PC-9 (cell line): ENCODE results near the gene ABCD2. TPM values are rescaled to one million over a fixed set of nuclear protein-coding genes. Genes with fewer than 3 reads are reported as not detected.

Source experiments
- BruUV-seq: library from RNA; stranded (reverse); fragments of 400-500 nt; replicated peaks from 2 replicates; lab custom pipeline; 2021; lab: Mats Ljungman, UMichigan
- CTCF ChIA-PET: fragments of 300-600 bp; sonication (Branson Sonifier 250); formaldehyde crosslinking; loops from one replicate; lab custom pipeline; 2022; ENCODE audit warnings: antibody characterized with exemption; lab: Charles Lee
- POLR2A ChIA-PET: fragments of 300-600 bp; sonication (Branson Sonifier 250); formaldehyde crosslinking; loops from one replicate; lab custom pipeline; 2022; ENCODE audit warnings: antibody characterized with exemption; ENCODE audit not compliant: unreplicated experiment; lab: Charles Lee
- DNase-seq, 2 experiments: peaks; one replicate each; pipeline versions ENCODE4 v3.0.0 to v3.0.0-alpha.2; 2015 to 2022; ENCODE audit warnings: mixed read lengths in 1 of 2
- H2AFZ ChIP-seq: fragments of 200-600 bp; sonication (generic); 2 replicates; pipeline ENCODE4 v1.8.1; 2017; ENCODE audit warnings: antibody characterized with exemption
- H3F3A ChIP-seq: fragments of 200-600 bp; sonication (generic); 2 replicates; pipeline ENCODE4 v1.8.1; 2017; ENCODE audit warnings: antibody characterized with exemption, mild to moderate bottlenecking, low read depth; ENCODE audit not compliant: insufficient read depth
- H3K27ac ChIP-seq: fragments of 200-600 bp; sonication (generic); 2 replicates; pipeline ENCODE4 v1.6.1; 2016; ENCODE audit warnings: mixed run types
- H3K27me3 ChIP-seq: fragments of 200-600 bp; sonication (generic); 2 replicates; pipeline ENCODE4 v1.6.1; 2016; ENCODE audit warnings: low read depth, mixed run types; ENCODE audit not compliant: insufficient read depth
- H3K36me3 ChIP-seq: fragments of 200-600 bp; sonication (generic); 2 replicates; pipeline ENCODE4 v1.6.1; 2016; ENCODE audit warnings: low read depth, mixed run types
- H3K4me1 ChIP-seq: fragments of 200-600 bp; sonication (generic); replicated peaks from 2 replicates; pipeline ENCODE4 v1.6.1; 2016; ENCODE audit warnings: mixed run types; ENCODE audit not compliant: insufficient read depth
- H3K4me2 ChIP-seq: fragments of 200-600 bp; sonication (generic); 2 replicates; pipeline ENCODE4 v1.6.1; 2017; ENCODE audit warnings: mixed run types
- H3K4me3 ChIP-seq: fragments of 200-600 bp; sonication (generic); 2 replicates; pipeline ENCODE4 v1.6.1; 2016; ENCODE audit warnings: mixed run types
- H3K79me2 ChIP-seq: fragments of 200-600 bp; sonication (generic); 2 replicates; pipeline ENCODE4 v1.6.1; 2017; ENCODE audit warnings: low read depth, mixed run types
- H3K9me2 ChIP-seq: fragments of 200-600 bp; sonication (generic); 2 replicates; pipeline ENCODE4 v1.8.1; 2017; ENCODE audit warnings: mild to moderate bottlenecking; ENCODE audit not compliant: insufficient read depth
- H3K9me3 ChIP-seq: fragments of 200-600 bp; sonication (generic); 2 replicates; pipeline ENCODE4 v1.8.1; 2016; ENCODE audit warnings: low read depth; ENCODE audit not compliant: insufficient read depth
- H4K20me1 ChIP-seq: fragments of 200-600 bp; sonication (generic); 2 replicates; pipeline ENCODE4 v1.8.1; 2017; ENCODE audit not compliant: insufficient read depth
- EZH2 ChIP-seq: fragments of 200-600 bp; sonication (generic); IDR thresholded peaks from 2 replicates; pipeline ENCODE4 v1.8.0; 2017; ENCODE audit warnings: antibody characterized with exemption, low read depth
- intact Hi-C: fragments of 100-400 bp; cut with micrococcal nuclease; formaldehyde crosslinking; loops from one replicate; pipeline ENCODE4 v1.10.0; 2022; ENCODE audit not compliant: unreplicated experiment
- total RNA-seq: library from RNA; stranded (reverse); gene quantifications from 2 replicates; pipeline ENCODE4 v1.2.3, GENCODE V29; 2021
- TF ChIP-seq, protein P1 (sequence below): fragments of 200-600 bp; sonication (generic); conservative IDR thresholded peaks from 2 replicates; pipeline ENCODE4 v1.6.1; 2017; ENCODE audit warnings: mixed run types, antibody characterized with exemption, mild to moderate bottlenecking, moderate library complexity

Gene ABCD2
- total RNA-seq, 1 experiment from 2014 or later, result not detected

DNA sequence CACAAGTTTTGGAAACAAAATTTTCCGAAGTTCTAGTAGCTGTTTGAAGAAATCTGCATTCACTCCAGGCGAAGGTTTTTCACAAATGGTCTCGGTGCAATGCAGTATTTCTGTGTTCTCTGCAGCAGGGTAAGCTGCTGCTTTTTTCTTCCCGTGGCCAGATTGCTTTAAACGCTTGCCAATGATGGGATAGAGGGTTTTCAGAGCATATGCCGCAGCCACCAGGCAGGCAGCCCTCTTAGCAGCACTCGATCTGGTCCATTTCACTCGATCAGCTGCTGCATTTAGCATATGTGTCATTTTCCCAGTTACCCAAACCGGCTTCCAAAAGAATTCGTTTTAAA is 315 bp downstream of the ABCD2 start:
- ChIA-PET POLR2A (interaction anchor here (0.6 kb wide), 2 partner anchors 106 to 210 kb away, joined by 3 to 12 read pairs; no protein-coding TSS in a partner anchor), CTCF (interaction anchor here (0.5 to 1.4 kb wide), 4 partner anchors 14 to 760 kb away, joined by 3 to 4 read pairs (median 3); no protein-coding TSS in a partner anchor)
- no peak for DNase-seq
- BruUV-seq, result no TSS peak
- Histone ChIP-seq H3K79me2 (no peaks in the 10 kb centered on the region), H3F3A (no peaks in the 10 kb centered on the region), H3K9me2 (no peaks in the 10 kb centered on the region), H3K27me3 (no peaks in the 10 kb centered on the region), H3K9me3 (no peaks in the 10 kb centered on the region), H2AFZ (peak overlapping the region; percentile 89), H3K27ac (no peak overlapping the region), H3K36me3 (no peaks in the 10 kb centered on the region), H4K20me1 (no peaks in the 10 kb centered on the region), H3K4me1 (no peaks in the 10 kb centered on the region; the same call in 1 of the 2 replicates), H3K4me3 (no peak overlapping the region), H3K4me2 (peak overlapping the region; percentile 85)
- no peak for TF ChIP-seq EZH2
- TF ChIP-seq, protein P1, sequence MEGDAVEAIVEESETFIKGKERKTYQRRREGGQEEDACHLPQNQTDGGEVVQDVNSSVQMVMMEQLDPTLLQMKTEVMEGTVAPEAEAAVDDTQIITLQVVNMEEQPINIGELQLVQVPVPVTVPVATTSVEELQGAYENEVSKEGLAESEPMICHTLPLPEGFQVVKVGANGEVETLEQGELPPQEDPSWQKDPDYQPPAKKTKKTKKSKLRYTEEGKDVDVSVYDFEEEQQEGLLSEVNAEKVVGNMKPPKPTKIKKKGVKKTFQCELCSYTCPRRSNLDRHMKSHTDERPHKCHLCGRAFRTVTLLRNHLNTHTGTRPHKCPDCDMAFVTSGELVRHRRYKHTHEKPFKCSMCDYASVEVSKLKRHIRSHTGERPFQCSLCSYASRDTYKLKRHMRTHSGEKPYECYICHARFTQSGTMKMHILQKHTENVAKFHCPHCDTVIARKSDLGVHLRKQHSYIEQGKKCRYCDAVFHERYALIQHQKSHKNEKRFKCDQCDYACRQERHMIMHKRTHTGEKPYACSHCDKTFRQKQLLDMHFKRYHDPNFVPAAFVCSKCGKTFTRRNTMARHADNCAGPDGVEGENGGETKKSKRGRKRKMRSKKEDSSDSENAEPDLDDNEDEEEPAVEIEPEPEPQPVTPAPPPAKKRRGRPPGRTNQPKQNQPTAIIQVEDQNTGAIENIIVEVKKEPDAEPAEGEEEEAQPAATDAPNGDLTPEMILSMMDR, result no peak
- intact Hi-C loops, result no loop called here

DNA sequence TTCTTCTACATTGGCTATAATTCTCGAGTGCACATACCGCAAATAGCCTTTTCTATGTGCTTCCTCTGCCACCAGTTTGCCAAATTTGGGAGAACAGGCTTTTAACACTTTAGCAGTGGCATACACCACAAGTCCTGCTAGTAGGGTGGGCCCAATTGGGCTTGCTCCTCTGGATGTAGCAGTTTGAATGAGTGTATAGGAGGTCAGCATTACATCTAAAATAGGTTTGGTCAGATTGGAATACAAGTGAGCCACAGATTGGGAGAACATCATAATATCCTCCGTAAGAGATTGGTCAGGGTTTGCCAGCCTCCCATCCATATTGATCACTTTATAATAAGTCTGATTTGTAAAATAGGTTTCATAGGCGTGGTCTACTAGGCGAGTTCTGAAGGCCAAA is 902 bp downstream of the ABCD2 start:
- Histone ChIP-seq H4K20me1 (no peaks in the 10 kb centered on the region), H3K79me2 (no peaks in the 10 kb centered on the region), H3K9me3 (no peaks in the 10 kb centered on the region), H3K9me2 (no peaks in the 10 kb centered on the region), H2AFZ (no peak overlapping the region), H3K36me3 (no peaks in the 10 kb centered on the region), H3K4me2 (no peak overlapping the region), H3F3A (no peaks in the 10 kb centered on the region), H3K4me1 (no peaks in the 10 kb centered on the region; the same call in 1 of the 2 replicates), H3K27me3 (no peaks in the 10 kb centered on the region), H3K4me3 (no peak overlapping the region), H3K27ac (no peak overlapping the region)
- intact Hi-C loops, result no loop called here
- CTCF ChIA-PET, result interaction anchor here (1.4 kb wide), 1 partner anchor 14 kb away, joined by 4 read pairs; no protein-coding TSS in a partner anchor
- TF ChIP-seq, protein P1, result no peak
- no peak for TF ChIP-seq EZH2
- POLR2A ChIA-PET, result no interaction called here
- BruUV-seq, result no TSS peak
- DNase-seq, result no peak

DNA sequence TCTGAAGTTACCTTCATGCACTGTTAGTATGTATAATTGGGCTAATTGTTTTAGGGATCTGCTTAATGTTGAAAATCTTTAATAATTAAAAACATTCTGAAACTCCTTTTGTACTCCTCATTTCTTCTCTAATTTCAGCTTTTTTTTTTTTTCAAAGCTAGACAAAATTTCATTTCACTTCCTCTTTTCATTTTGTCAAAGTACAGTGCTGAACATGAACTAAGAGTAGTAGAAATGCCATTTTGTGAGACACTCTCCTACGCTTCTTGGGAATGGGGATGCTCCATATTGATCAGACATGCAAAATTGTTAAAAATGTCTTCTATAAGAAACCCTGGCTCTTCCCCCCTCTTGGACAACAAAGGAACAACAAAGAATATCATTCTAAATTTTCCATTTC is 1.7 kb downstream of the ABCD2 start:
- no peaks in the 10 kb centered on the region for H3K36me3 ChIP-seq
- H4K20me1 ChIP-seq, result no peaks in the 10 kb centered on the region
- POLR2A ChIA-PET, result no interaction called here
- no peak for TF ChIP-seq EZH2
- TF ChIP-seq, protein P1, result no peak
- H3K27me3 ChIP-seq, result no peaks in the 10 kb centered on the region
- no peaks in the 10 kb centered on the region for H3K9me2 ChIP-seq
- no peak overlapping the region for H3K4me2 ChIP-seq
- H3K4me1 ChIP-seq, result no peaks in the 10 kb centered on the region; the same call in 1 of the 2 replicates
- intact Hi-C loops, result no loop called here
- H3K79me2 ChIP-seq, result no peaks in the 10 kb centered on the region
- no peak for DNase-seq
- no peak overlapping the region for H3K27ac ChIP-seq
- no peak overlapping the region for H3K4me3 ChIP-seq
- no TSS peak for BruUV-seq
- H3F3A ChIP-seq, result no peaks in the 10 kb centered on the region
- H2AFZ ChIP-seq, result no peak overlapping the region
- CTCF ChIA-PET, result no interaction called here
- no peaks in the 10 kb centered on the region for H3K9me3 ChIP-seq
